K562 (cell line): ENCODE data around the gene MBNL2. TPM values are rescaled to one million over a fixed set of nuclear protein-coding genes. Genes with fewer than 3 reads are reported as not detected.

Source experiments
- ATF1 ChIP-seq, 2 experiments: fragments of 450-650 bp in 1 of 2; IDR thresholded peaks; 2 replicates each; pipeline ENCODE4 v1.6.1; 2016; ENCODE audit warnings: missing compliant biosample characterization in 1 of 2, missing genetic modification characterization in 1 of 2
- BDP1 ChIP-seq: IDR thresholded peaks from 3 replicates; pipeline ENCODE4 v1.6.1; 2011; ENCODE audit not compliant: insufficient read length, insufficient read depth
- DACH1 ChIP-seq: fragments of 450-650 bp; IDR thresholded peaks from 2 replicates; pipeline ENCODE4 v1.6.1; 2018; ENCODE audit not compliant: partially characterized antibody
- DDX20 ChIP-seq: fragments of 450-650 bp; IDR thresholded peaks from 2 replicates; pipeline ENCODE4 v1.6.1; 2016; ENCODE audit warnings: missing genetic modification characterization, low read depth, mild to moderate bottlenecking, missing compliant biosample characterization, moderate library complexity
- IFI16 ChIP-seq: fragments of 250-450 bp; sonication (Bioruptor Pico); IDR thresholded peaks from 2 replicates; pipeline ENCODE4 v2.1.2; 2022; ENCODE audit warnings: mild to moderate bottlenecking, inconsistent platforms
- KAT7 ChIP-seq: sonication (generic); formaldehyde crosslinking; IDR thresholded peaks from 2 replicates; pipeline ENCODE4 v1.8.0; 2022; ENCODE audit warnings: missing genetic modification reagents, mild to moderate bottlenecking, borderline replicate concordance
- MTA3 ChIP-seq: fragments of 450-650 bp; formaldehyde crosslinking; IDR thresholded peaks from 2 replicates; pipeline ENCODE4 v1.6.1; 2017; ENCODE audit warnings: mild to moderate bottlenecking, borderline replicate concordance
- MYBL2 ChIP-seq, 2 experiments: fragments of 450-650 bp in 1 of 2; sonication (generic) in 1 of 2; formaldehyde crosslinking in 1 of 2; IDR thresholded peaks; 2 replicates each; pipeline versions ENCODE4 v1.6.1 to v1.8.1; 2017 to 2022; ENCODE audit warnings: borderline replicate concordance in 1 of 2, inconsistent platforms in 1 of 2, low read depth in 1 of 2, mild to moderate bottlenecking in 1 of 2, missing genetic modification reagents in 1 of 2, moderate library complexity in 1 of 2
- POU5F1 ChIP-seq: fragments of 150-350 bp; IDR thresholded peaks from 2 replicates; pipeline ENCODE4 v1.6.1; 2014; ENCODE audit warnings: borderline replicate concordance, low read length, low read depth, mild to moderate bottlenecking; ENCODE audit not compliant: partially characterized antibody
- PPARD ChIP-seq: fragments of 250-450 bp; sonication (Bioruptor Pico); IDR thresholded peaks from 2 replicates; pipeline ENCODE4 v1.8.0; 2022; ENCODE audit warnings: inconsistent platforms, mild to moderate bottlenecking, moderate library complexity
- TAL1 ChIP-seq: fragments of 450-650 bp; IDR thresholded peaks from 2 replicates; pipeline ENCODE4 v1.6.1; 2016; ENCODE audit warnings: mild to moderate bottlenecking
- TRIM24 ChIP-seq, 2 experiments: fragments of 450-650 bp; IDR thresholded peaks; 2 replicates each; pipeline ENCODE4 v1.6.1; 2016
- U2AF2 ChIP-seq: fragments of 200-400 bp; formaldehyde crosslinking; optimal IDR thresholded peaks from 2 replicates; pipeline ENCODE3; 2017; ENCODE audit warnings: low read depth, mild to moderate bottlenecking, low read length
- ZNF212 ChIP-seq: fragments of 450-650 bp; formaldehyde crosslinking; IDR thresholded peaks from 2 replicates; pipeline ENCODE4 v1.4.0; 2020; ENCODE audit warnings: mild to moderate bottlenecking
- ZNF224 ChIP-seq: sonication (generic); formaldehyde crosslinking; IDR thresholded peaks from 2 replicates; pipeline ENCODE4 v1.8.0; 2022; ENCODE audit warnings: mild to moderate bottlenecking, missing genetic modification reagents
- ZNF311 ChIP-seq: fragments of 250-450 bp; sonication (Bioruptor Pico); IDR thresholded peaks from 2 replicates; pipeline ENCODE4 v1.4.0; 2020; ENCODE audit warnings: mild to moderate bottlenecking, moderate library complexity
- ZNF445 ChIP-seq: fragments of 250-450 bp; sonication (Bioruptor Pico); IDR thresholded peaks from 2 replicates; pipeline ENCODE4 v1.4.0; 2020; ENCODE audit warnings: low read depth, mild to moderate bottlenecking, moderate library complexity
- ZNF586 ChIP-seq: fragments of 450-650 bp; formaldehyde crosslinking; conservative IDR thresholded peaks from 2 replicates; pipeline ENCODE4 v1.4.0; 2020; ENCODE audit warnings: mild to moderate bottlenecking, moderate library complexity
- ZNF75A ChIP-seq: fragments of 450-650 bp; formaldehyde crosslinking; IDR thresholded peaks from 2 replicates; pipeline ENCODE4 v1.4.0; 2020; ENCODE audit warnings: mild to moderate bottlenecking
- ZNF830 ChIP-seq: fragments of 250-450 bp; sonication (Bioruptor Pico); IDR thresholded peaks from 2 replicates; pipeline ENCODE4 v1.5.0; 2021; ENCODE audit warnings: mild to moderate bottlenecking
- polyA plus RNA-seq, 8 experiments: library from polyadenylated mRNA; depleted of rRNA in 4 of 8; stranded (reverse) in 5 of 8; unstranded in 3 of 8; fragments of >200 nt; fragmentation: Nextera tagmentation in 2 of 8; fragmentation: Illumina TruSeq in 1 of 8; extraction: Ambion mirVana in 2 of 8; extraction: Trizol in 1 of 8; gene quantifications; 2 replicates each; pipeline versions ENCODE4 v1.2.1 to v1.2.3, GENCODE V29; 2011 to 2014; ENCODE audit warnings: inconsistent platforms in 1 of 8, missing spikeins in 1 of 8
- total RNA-seq, 7 experiments: library from RNA; depleted of rRNA in 6 of 7; stranded (reverse); fragments of >200 nt in 6 of 7; fragmentation: Illumina TruSeq in 2 of 7; extraction: Trizol in 2 of 7; gene quantifications; 2 replicates each; pipeline versions ENCODE4 v1.2.1 to v1.2.3, GENCODE V29; 2011 to 2021; ENCODE audit warnings: low replicate concordance in 1 of 7
- TF ChIP-seq, protein P1 (sequence below): fragments of 250-450 bp; sonication (Bioruptor Pico); IDR thresholded peaks from 2 replicates; pipeline ENCODE4 v1.9.0; 2021; ENCODE audit warnings: mild to moderate bottlenecking, inconsistent platforms
- TF ChIP-seq, protein P2 (sequence below): sonication (generic); formaldehyde crosslinking; IDR thresholded peaks from 2 replicates; pipeline ENCODE4 v1.4.0; 2020; ENCODE audit warnings: mild to moderate bottlenecking, missing genetic modification reagents
- TF ChIP-seq, protein P3 (sequence below): fragments of 200-800 bp; sonication (Bioruptor generic); IDR thresholded peaks from 2 replicates; pipeline ENCODE4 v1.6.1; 2017; ENCODE audit warnings: missing genetic modification characterization, missing compliant biosample characterization
- TF ChIP-seq, protein P4 (sequence below), 2 experiments: fragments of 450-650 bp in 1 of 2; sonication (generic) in 1 of 2; formaldehyde crosslinking; conservative IDR thresholded peaks; 2 replicates each; pipeline versions ENCODE4 v1.4.0 to v1.8.1; 2020 to 2022; ENCODE audit warnings: mild to moderate bottlenecking in 1 of 2, missing genetic modification reagents in 1 of 2

MBNL2 gene
- total and polyA plus RNA-seq, 9 of the 15 experiments (the other 6 are each of a cell fraction or from before 2014, with no cell fraction given) = 7.0 to 24.8 (median 13.8) TPM

DNA sequence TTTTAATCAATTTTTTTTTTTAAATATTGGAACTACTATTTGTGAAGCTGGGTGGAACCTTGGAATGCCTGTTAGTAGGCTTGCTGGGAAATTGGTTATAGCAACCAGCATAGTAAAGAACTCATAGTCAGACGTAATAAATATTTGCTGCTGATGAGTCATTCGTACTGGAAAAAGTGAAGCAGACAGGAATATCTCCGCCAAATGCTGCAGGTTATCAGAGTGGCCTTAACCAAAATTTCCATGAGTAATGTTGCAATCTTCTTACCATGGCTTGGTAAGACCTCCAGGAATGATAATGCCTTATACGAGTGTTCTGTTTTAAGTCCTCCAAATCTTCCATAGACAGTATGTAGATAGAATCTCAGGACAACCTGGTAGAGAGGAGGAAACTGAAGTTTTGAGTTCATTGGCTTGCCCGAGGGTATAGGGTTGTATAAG, 34.2 kb downstream of the MBNL2 start (continued):
- TF ChIP-seq, protein P1, sequence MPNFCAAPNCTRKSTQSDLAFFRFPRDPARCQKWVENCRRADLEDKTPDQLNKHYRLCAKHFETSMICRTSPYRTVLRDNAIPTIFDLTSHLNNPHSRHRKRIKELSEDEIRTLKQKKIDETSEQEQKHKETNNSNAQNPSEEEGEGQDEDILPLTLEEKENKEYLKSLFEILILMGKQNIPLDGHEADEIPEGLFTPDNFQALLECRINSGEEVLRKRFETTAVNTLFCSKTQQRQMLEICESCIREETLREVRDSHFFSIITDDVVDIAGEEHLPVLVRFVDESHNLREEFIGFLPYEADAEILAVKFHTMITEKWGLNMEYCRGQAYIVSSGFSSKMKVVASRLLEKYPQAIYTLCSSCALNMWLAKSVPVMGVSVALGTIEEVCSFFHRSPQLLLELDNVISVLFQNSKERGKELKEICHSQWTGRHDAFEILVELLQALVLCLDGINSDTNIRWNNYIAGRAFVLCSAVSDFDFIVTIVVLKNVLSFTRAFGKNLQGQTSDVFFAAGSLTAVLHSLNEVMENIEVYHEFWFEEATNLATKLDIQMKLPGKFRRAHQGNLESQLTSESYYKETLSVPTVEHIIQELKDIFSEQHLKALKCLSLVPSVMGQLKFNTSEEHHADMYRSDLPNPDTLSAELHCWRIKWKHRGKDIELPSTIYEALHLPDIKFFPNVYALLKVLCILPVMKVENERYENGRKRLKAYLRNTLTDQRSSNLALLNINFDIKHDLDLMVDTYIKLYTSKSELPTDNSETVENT (CRISPR knock-in tag) = no peak
- TF ChIP-seq MYBL2 (IDR thresholded peaks at IDR 0.05; ENCODE audit: low read depth) (no peak), MYBL2 (CRISPR knock-in tag; IDR thresholded peaks at IDR 0.05; ENCODE audit: borderline replicate concordance) (no peak), ZNF586 (no peak), U2AF2 (no peak), POU5F1 (no peak), BDP1 (no peak), PPARD (CRISPR knock-in tag) (no peak), MTA3 (0 out of 2 replicates have a peak, but pooled peaks have one; percentile 32), ZNF75A (CRISPR knock-in tag) (no peak), ZNF830 (CRISPR knock-in tag) (no peak), DDX20 (tag) (no peak; the same call in 1 of the 2 replicates), ZNF445 (CRISPR knock-in tag) (no peak), ZNF311 (CRISPR knock-in tag) (no peak), KAT7 (no peak), ZNF224 (CRISPR knock-in tag) (no peak), ATF1 (CRISPR knock-in tag; IDR thresholded peaks at IDR 0.05) (no peak), ATF1 (tag; IDR thresholded peaks at IDR 0.05) (peak; percentile 50), ZNF212 (CRISPR knock-in tag) (no peak), IFI16 (CRISPR knock-in tag) (no peak), TAL1 (0 out of 2 replicates have a peak, but pooled peaks have one; percentile 41), DACH1 (no peak), TRIM24 (IDR thresholded peaks at IDR 0.05) (peak in 1 of 2 experiments; percentile 65; a peak in 3 of 4 replicates)
- TF ChIP-seq, protein P2, sequence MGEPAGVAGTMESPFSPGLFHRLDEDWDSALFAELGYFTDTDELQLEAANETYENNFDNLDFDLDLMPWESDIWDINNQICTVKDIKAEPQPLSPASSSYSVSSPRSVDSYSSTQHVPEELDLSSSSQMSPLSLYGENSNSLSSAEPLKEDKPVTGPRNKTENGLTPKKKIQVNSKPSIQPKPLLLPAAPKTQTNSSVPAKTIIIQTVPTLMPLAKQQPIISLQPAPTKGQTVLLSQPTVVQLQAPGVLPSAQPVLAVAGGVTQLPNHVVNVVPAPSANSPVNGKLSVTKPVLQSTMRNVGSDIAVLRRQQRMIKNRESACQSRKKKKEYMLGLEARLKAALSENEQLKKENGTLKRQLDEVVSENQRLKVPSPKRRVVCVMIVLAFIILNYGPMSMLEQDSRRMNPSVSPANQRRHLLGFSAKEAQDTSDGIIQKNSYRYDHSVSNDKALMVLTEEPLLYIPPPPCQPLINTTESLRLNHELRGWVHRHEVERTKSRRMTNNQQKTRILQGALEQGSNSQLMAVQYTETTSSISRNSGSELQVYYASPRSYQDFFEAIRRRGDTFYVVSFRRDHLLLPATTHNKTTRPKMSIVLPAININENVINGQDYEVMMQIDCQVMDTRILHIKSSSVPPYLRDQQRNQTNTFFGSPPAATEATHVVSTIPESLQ (CRISPR knock-in tag) = no peak
- TF ChIP-seq, protein P3, sequence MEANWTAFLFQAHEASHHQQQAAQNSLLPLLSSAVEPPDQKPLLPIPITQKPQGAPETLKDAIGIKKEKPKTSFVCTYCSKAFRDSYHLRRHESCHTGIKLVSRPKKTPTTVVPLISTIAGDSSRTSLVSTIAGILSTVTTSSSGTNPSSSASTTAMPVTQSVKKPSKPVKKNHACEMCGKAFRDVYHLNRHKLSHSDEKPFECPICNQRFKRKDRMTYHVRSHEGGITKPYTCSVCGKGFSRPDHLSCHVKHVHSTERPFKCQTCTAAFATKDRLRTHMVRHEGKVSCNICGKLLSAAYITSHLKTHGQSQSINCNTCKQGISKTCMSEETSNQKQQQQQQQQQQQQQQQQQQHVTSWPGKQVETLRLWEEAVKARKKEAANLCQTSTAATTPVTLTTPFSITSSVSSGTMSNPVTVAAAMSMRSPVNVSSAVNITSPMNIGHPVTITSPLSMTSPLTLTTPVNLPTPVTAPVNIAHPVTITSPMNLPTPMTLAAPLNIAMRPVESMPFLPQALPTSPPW (CRISPR knock-in tag) = no peak
- TF ChIP-seq, protein P4, sequence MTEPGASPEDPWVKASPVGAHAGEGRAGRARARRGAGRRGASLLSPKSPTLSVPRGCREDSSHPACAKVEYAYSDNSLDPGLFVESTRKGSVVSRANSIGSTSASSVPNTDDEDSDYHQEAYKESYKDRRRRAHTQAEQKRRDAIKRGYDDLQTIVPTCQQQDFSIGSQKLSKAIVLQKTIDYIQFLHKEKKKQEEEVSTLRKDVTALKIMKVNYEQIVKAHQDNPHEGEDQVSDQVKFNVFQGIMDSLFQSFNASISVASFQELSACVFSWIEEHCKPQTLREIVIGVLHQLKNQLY (CRISPR knock-in tag; conservative IDR thresholded peaks at IDR 0.05) = no peak
